ENCODE results near the gene FMN1. TPM values are rescaled to one million over a fixed set of nuclear protein-coding genes. Genes with fewer than 3 reads are reported as not detected.

The FMN1 gene
- total and polyA plus RNA-seq, 2 of the 8 experiments (the other 6 are each of a cell fraction or from before 2014, with no cell fraction given) = 0.27 to 3.7 TPM

DNA sequence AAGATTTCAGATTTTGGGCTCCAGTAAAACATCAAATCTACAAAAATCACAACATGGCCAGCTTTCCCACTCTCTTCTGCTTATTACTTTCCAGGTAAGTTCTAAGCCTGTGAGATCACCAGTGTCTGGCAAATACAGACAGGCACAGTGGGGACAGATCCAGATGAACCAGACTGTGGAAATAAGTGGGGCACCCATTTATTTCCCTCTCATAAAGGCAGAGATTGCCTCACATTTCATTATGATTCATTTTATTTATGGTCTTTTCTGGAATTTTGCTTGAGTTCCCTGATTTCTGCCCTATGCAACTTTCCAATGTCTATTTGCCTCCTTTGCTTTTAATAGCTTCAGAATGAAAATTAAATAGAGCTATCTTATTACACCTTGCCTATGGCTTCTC, 409.9 kb downstream of the FMN1 start:
- no peaks in the 10 kb centered on the region for H3K9me3 ChIP-seq (ENCODE audit: insufficient read depth in 2 of 2, low read depth in 1 of 2, low read length in 1 of 2)
- no peak overlapping the region for H3K56ac ChIP-seq (replicated peaks; ENCODE audit: insufficient read length, low read depth, low read length)
- no peak overlapping the region for H3K4me3 ChIP-seq (ENCODE audit: extremely low read depth in 1 of 4, insufficient read depth in 2 of 4, low read depth in 3 of 4, low read length in 4 of 4)
- H3K9ac ChIP-seq (replicated peaks in 1 of 4; ENCODE audit: extremely low read depth in 1 of 4, low read depth in 3 of 4, low read length in 3 of 4) = no peak overlapping the region
- FAIRE-seq = no peak
- no peak overlapping the region for H3K4ac ChIP-seq (replicated peaks; ENCODE audit: insufficient read length, low read depth, low read length)
- no peak overlapping the region for H4K8ac ChIP-seq (ENCODE audit: extremely low read depth, insufficient read depth, low read length)
- no peak overlapping the region for H2AFZ ChIP-seq (ENCODE audit: low read length)
- ChIA-PET POLR2A (ENCODE audit: partially characterized antibody) (no interaction called here), CTCF (ENCODE audit: partially characterized antibody) (interaction anchor here (0.7 kb wide), 1 partner anchor 14 kb away, joined by 3 read pairs; no protein-coding TSS in a partner anchor)
- no peak overlapping the region for H2BK12ac ChIP-seq (ENCODE audit: low read depth, low read length)
- H3K4me1 ChIP-seq (replicated peaks in 1 of 4; ENCODE audit: control insufficient read depth in 3 of 4, insufficient read depth in 4 of 4, low read length in 3 of 4) = peaks cover 0 to 4% (median 3%) of the 10 kb centered on the region in 4 experiments; a peak in 2 of 7 replicates
- H2AK5ac ChIP-seq (ENCODE audit: low read depth, low read length) = no peak overlapping the region
- TF ChIP-seq NANOG (IDR thresholded peaks at IDR 0.05; ENCODE audit: insufficient read depth, low read depth, low read length, poor library complexity, severe bottlenecking) = no peak
- TF ChIP-seq CHD2 (IDR thresholded peaks at IDR 0.05; ENCODE audit: low read length) = no peak
- TF ChIP-seq SRF (IDR thresholded peaks at IDR 0.05; ENCODE audit: low read depth, low read length) = no peak
- TF ChIP-seq RXRA (IDR thresholded peaks at IDR 0.05; ENCODE audit: insufficient read depth, low read depth, low read length) = no peak
- TF ChIP-seq CBX5 (IDR thresholded peaks at IDR 0.05; ENCODE audit: low read depth, low read length) = no peak
- no peak for TF ChIP-seq POLR2AphosphoS5 (IDR thresholded peaks at IDR 0.05; ENCODE audit: low read depth, low read length)
- TF ChIP-seq MAFK (IDR thresholded peaks at IDR 0.05; ENCODE audit: low read depth, low read length) = no peak
- no peak overlapping the region for H3K23ac ChIP-seq (ENCODE audit: insufficient read length)
- H3K79me2 ChIP-seq (ENCODE audit: control insufficient read depth in 1 of 2, insufficient read depth in 2 of 2, low read length in 2 of 2) = no peaks in the 10 kb centered on the region
- DNase-seq (ENCODE audit: low read depth in 1 of 2, low spot score in 2 of 2) = no peak
- no peaks in the 10 kb centered on the region for H3K27me3 ChIP-seq (replicated peaks in 1 of 4; ENCODE audit: control insufficient read depth in 3 of 4, extremely low read depth in 1 of 4, insufficient read depth in 3 of 4, low read length in 3 of 4)
- H3K79me1 ChIP-seq (ENCODE audit: low read depth, low read length) = no peaks in the 10 kb centered on the region
- H2BK15ac ChIP-seq (ENCODE audit: low read length) = no peak overlapping the region
- H2BK5ac ChIP-seq (ENCODE audit: low read depth, low read length) = no peak overlapping the region
- no peaks in the 10 kb centered on the region for H3K36me3 ChIP-seq (ENCODE audit: control insufficient read depth in 2 of 4, insufficient read depth in 4 of 4, low read length in 3 of 4)
- H3K27ac ChIP-seq (ENCODE audit: low read depth, low read length) = no peak overlapping the region
- H3K4me2 ChIP-seq (ENCODE audit: insufficient read depth in 1 of 2, low read depth in 2 of 2, low read length in 2 of 2) = no peak overlapping the region
- H3K14ac ChIP-seq (ENCODE audit: insufficient read length) = no peak overlapping the region
- no peak overlapping the region for H2BK20ac ChIP-seq (ENCODE audit: low read length)
- no peaks in the 10 kb centered on the region; the same call in 1 of the 2 replicates for H3K23me2 ChIP-seq (ENCODE audit: low read depth, low read length)
- H3K18ac ChIP-seq (ENCODE audit: extremely low read depth, low read length) = no peak overlapping the region
- H4K20me1 ChIP-seq (replicated peaks in 1 of 2; ENCODE audit: control insufficient read depth in 1 of 2, insufficient read depth in 2 of 2, low read length in 2 of 2) = no peaks in the 10 kb centered on the region
- H2BK120ac ChIP-seq (replicated peaks; ENCODE audit: low read depth, low read length) = no peak overlapping the region
- no peak overlapping the region for H4K91ac ChIP-seq (replicated peaks; ENCODE audit: insufficient read length, low read length)
- H4K5ac ChIP-seq (ENCODE audit: insufficient read length, low read depth, low read length) = no peak overlapping the region
